ENCODE results near the gene CD68. TPM values are rescaled to one million over a fixed set of nuclear protein-coding genes. Genes with fewer than 3 reads are reported as not detected.
A peak's percentile ranks its signal among the peaks of the same experiment; 100 is the strongest.

The CD68 gene
- polyA plus RNA-seq, 3 donors, result 642 to 884 (median 744) TPM

DNA sequence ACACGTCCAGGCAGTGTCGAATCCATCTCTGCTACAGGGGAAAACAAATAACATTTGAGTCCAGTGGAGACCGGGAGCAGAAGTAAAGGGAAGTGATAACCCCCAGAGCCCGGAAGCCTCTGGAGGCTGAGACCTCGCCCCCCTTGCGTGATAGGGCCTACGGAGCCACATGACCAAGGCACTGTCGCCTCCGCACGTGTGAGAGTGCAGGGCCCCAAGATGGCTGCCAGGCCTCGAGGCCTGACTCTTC, 7.2 kb upstream of the CD68 start:
- peaks cover 85% of the 10 kb centered on the region for H3K79me2 ChIP-seq (ENCODE audit: insufficient read depth, low read length)
- peaks cover 43 to 47% of the 10 kb centered on the region in 2 donors for H3K4me1 ChIP-seq (ENCODE audit: control insufficient read depth in 1 of 2, insufficient read depth in 2 of 2, low read length in 2 of 2)
- Mint-ChIP-seq H3K4me1 (peaks cover 49% of the 10 kb centered on the region), H3K27ac (peak overlapping the region; percentile 98 to 100 (median 99)), H3K36me3 (peaks cover 71 to 84% of the 10 kb centered on the region in 2 donors), H3K27me3 (ENCODE audit: low read depth in 3 of 3) (peaks cover 0 to 9% (median 2%) of the 10 kb centered on the region in 3 donors), H3K4me3 (peak overlapping the region; percentile 97), H3K9me3 (peaks cover 0 to 4% (median 0%) of the 10 kb centered on the region in 7 donors)
- H3K9me3 ChIP-seq (replicated peaks in 1 of 2; ENCODE audit: control insufficient read depth in 1 of 2, insufficient read depth in 1 of 2, low read length in 2 of 2), result no peaks in the 10 kb centered on the region
- TF ChIP-seq, protein P1, sequence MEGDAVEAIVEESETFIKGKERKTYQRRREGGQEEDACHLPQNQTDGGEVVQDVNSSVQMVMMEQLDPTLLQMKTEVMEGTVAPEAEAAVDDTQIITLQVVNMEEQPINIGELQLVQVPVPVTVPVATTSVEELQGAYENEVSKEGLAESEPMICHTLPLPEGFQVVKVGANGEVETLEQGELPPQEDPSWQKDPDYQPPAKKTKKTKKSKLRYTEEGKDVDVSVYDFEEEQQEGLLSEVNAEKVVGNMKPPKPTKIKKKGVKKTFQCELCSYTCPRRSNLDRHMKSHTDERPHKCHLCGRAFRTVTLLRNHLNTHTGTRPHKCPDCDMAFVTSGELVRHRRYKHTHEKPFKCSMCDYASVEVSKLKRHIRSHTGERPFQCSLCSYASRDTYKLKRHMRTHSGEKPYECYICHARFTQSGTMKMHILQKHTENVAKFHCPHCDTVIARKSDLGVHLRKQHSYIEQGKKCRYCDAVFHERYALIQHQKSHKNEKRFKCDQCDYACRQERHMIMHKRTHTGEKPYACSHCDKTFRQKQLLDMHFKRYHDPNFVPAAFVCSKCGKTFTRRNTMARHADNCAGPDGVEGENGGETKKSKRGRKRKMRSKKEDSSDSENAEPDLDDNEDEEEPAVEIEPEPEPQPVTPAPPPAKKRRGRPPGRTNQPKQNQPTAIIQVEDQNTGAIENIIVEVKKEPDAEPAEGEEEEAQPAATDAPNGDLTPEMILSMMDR (IDR thresholded peaks at IDR 0.05), result no peak
- peak overlapping the region; percentile 79 for H3K9ac ChIP-seq (ENCODE audit: insufficient read depth, low read length, poor library complexity, severe bottlenecking)
- H3K36me3 ChIP-seq (replicated peaks in 1 of 2; ENCODE audit: control insufficient read depth in 1 of 2, insufficient read depth in 2 of 2, low read length in 2 of 2), result peaks cover 61 to 76% of the 10 kb centered on the region in 2 donors
- intact Hi-C loops (cut with micrococcal nuclease), result loop anchor here (2.0 to 10.0 kb wide), 4 partner anchors 17 to 247 kb away; partner anchors contain the start of genes NEURL4 (in 1 of the 2), POLR2A (in 1 of the 2), SLC35G6 (in 1 of the 2) and TP53 (in 1 of the 2)
- no peaks in the 10 kb centered on the region for H3K27me3 ChIP-seq (ENCODE audit: control insufficient read depth in 2 of 2, insufficient read depth in 2 of 2, low read length in 2 of 2)
- H3K4me2 ChIP-seq (replicated peaks; ENCODE audit: extremely low read depth, low read length, poor library complexity, severe bottlenecking), result peak overlapping the region; percentile 78
- H3K4me3 ChIP-seq (replicated peaks in 1 of 3; ENCODE audit: low read depth in 2 of 3, low read length in 3 of 3), result peak overlapping the region; percentile 54 to 100 (median 82)
- 0% methylated on average over 11 of the region's 11 CpGs for WGBS (ENCODE audit: insufficient coverage)
- H2AFZ ChIP-seq (ENCODE audit: insufficient read depth, low read depth, low read length, poor library complexity, severe bottlenecking), result peak overlapping the region; percentile 73
- H3K27ac ChIP-seq (ENCODE audit: low read depth in 1 of 2, low read length in 2 of 2), result peak overlapping the region; percentile 96 to 99
- peaks cover 50% of the 10 kb centered on the region for H4K20me1 ChIP-seq (ENCODE audit: insufficient read depth, low read length)
- no peak for DNase-seq

DNA sequence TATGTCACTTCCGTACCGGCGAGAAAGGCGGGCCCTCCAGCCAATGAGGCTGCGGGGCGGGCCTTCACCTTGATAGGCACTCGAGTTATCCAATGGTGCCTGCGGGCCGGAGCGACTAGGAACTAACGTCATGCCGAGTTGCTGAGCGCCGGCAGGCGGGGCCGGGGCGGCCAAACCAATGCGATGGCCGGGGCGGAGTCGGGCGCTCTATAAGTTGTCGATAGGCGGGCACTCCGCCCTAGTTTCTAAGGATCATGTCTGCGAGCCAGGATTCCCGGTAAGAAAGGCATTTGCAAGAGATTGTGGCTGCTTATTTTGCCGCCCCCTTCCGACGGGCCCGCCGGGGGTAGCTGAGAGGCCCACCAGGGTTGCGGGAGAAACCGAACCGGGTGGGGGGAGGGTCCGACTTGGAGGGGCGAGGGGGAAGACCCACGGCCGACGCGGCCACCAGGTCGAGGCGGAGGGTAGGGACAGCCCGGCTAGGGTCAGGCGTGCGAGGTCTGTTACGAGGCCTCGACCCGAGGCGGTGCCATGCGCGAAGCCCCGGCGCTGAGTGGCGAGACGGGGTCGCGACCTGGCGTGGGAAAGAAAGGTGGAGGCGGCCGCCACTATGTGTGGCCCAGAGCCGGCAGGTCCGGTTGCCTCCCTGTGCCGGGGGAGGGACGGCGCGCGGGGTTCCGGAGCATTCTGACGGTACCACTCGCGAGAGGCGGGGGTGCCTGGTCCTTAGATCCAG, 6.7 kb upstream of the CD68 start:
- Histone ChIP-seq H3K9ac (ENCODE audit: insufficient read depth, low read length, poor library complexity, severe bottlenecking) (peak overlapping the region; percentile 99), H3K9me3 (replicated peaks in 1 of 2; ENCODE audit: control insufficient read depth in 1 of 2, insufficient read depth in 1 of 2, low read length in 2 of 2) (no peaks in the 10 kb centered on the region), H3K4me2 (replicated peaks; ENCODE audit: extremely low read depth, low read length, poor library complexity, severe bottlenecking) (peak overlapping the region; percentile 91), H3K27me3 (ENCODE audit: control insufficient read depth in 2 of 2, insufficient read depth in 2 of 2, low read length in 2 of 2) (no peaks in the 10 kb centered on the region), H3K4me1 (ENCODE audit: control insufficient read depth in 1 of 2, insufficient read depth in 2 of 2, low read length in 2 of 2) (peaks cover 48 to 52% of the 10 kb centered on the region in 2 donors), H4K20me1 (ENCODE audit: insufficient read depth, low read length) (peaks cover 51% of the 10 kb centered on the region), H3K79me2 (ENCODE audit: insufficient read depth, low read length) (peaks cover 90% of the 10 kb centered on the region), H2AFZ (ENCODE audit: insufficient read depth, low read depth, low read length, poor library complexity, severe bottlenecking) (no peak overlapping the region), H3K36me3 (replicated peaks in 1 of 2; ENCODE audit: control insufficient read depth in 1 of 2, insufficient read depth in 2 of 2, low read length in 2 of 2) (peaks cover 63 to 76% of the 10 kb centered on the region in 2 donors), H3K27ac (ENCODE audit: low read depth in 1 of 2, low read length in 2 of 2) (peak overlapping the region; percentile 99), H3K4me3 (replicated peaks in 1 of 3; ENCODE audit: low read depth in 2 of 3, low read length in 3 of 3) (peak overlapping the region; percentile 60 to 100 (median 95))
- Mint-ChIP-seq H3K9me3 (peaks cover 0 to 4% (median 0%) of the 10 kb centered on the region in 7 donors), H3K27me3 (ENCODE audit: low read depth in 3 of 3) (peaks cover 0 to 9% (median 2%) of the 10 kb centered on the region in 3 donors), H3K4me3 (peak overlapping the region; percentile 97 to 98), H3K36me3 (peaks cover 71 to 84% of the 10 kb centered on the region in 2 donors), H3K27ac (peak overlapping the region; percentile 98 to 100 (median 99)), H3K4me1 (peaks cover 54% of the 10 kb centered on the region)
- intact Hi-C loops (cut with micrococcal nuclease), result loop anchor here (2.0 to 10.0 kb wide), 4 partner anchors 16 to 248 kb away; partner anchors contain the start of genes NEURL4 (in 1 of the 2), POLR2A (in 1 of the 2), SLC35G6 (in 1 of the 2) and TP53 (in 1 of the 2)
- peak; percentile 99 to 100 (median 100) for DNase-seq
- WGBS (ENCODE audit: insufficient coverage), result under 1% methylated on average over 71 of the region's 73 CpGs
- TF ChIP-seq, protein P1 (IDR thresholded peaks at IDR 0.05), result no peak

All from CD14-positive monocyte (primary cell).